ENCODE results near the gene ALK.

ALK gene

GRCh38 chr2:29450596-29451222, 470.7 kb downstream of the ALK start:
- H4K20me1 ChIP-seq (ENCODE audit: insufficient read depth, low read length), result no peaks in the 10 kb centered on the region
- no peaks in the 10 kb centered on the region for H3K4me1 ChIP-seq (ENCODE audit: low read length)
- H2AFZ ChIP-seq (ENCODE audit: low read depth, low read length), result no peak overlapping the region
- no peak overlapping the region for H3K9ac ChIP-seq (ENCODE audit: low read length)
- no peak for TF ChIP-seq EZH2phosphoT487 (IDR thresholded peaks at IDR 0.05; ENCODE audit: low read depth)
- TF ChIP-seq, protein P1, sequence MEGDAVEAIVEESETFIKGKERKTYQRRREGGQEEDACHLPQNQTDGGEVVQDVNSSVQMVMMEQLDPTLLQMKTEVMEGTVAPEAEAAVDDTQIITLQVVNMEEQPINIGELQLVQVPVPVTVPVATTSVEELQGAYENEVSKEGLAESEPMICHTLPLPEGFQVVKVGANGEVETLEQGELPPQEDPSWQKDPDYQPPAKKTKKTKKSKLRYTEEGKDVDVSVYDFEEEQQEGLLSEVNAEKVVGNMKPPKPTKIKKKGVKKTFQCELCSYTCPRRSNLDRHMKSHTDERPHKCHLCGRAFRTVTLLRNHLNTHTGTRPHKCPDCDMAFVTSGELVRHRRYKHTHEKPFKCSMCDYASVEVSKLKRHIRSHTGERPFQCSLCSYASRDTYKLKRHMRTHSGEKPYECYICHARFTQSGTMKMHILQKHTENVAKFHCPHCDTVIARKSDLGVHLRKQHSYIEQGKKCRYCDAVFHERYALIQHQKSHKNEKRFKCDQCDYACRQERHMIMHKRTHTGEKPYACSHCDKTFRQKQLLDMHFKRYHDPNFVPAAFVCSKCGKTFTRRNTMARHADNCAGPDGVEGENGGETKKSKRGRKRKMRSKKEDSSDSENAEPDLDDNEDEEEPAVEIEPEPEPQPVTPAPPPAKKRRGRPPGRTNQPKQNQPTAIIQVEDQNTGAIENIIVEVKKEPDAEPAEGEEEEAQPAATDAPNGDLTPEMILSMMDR (IDR thresholded peaks at IDR 0.05; ENCODE audit: low read depth, low read length), result no peak
- no peak overlapping the region for H3K4me2 ChIP-seq (ENCODE audit: low read length)
- H3K36me3 ChIP-seq (replicated peaks; ENCODE audit: low read depth, low read length), result no peaks in the 10 kb centered on the region
- no peak overlapping the region for H3K27ac ChIP-seq (ENCODE audit: low read length)
- H3K79me2 ChIP-seq (ENCODE audit: low read length), result no peaks in the 10 kb centered on the region
- H3K27me3 ChIP-seq (ENCODE audit: low read depth, low read length), result peaks cover 16% of the 10 kb centered on the region
- H3K9me3 ChIP-seq (ENCODE audit: insufficient read depth, low read length), result no peaks in the 10 kb centered on the region
- no peak overlapping the region for H3K4me3 ChIP-seq (ENCODE audit: low read length)

DNA sequence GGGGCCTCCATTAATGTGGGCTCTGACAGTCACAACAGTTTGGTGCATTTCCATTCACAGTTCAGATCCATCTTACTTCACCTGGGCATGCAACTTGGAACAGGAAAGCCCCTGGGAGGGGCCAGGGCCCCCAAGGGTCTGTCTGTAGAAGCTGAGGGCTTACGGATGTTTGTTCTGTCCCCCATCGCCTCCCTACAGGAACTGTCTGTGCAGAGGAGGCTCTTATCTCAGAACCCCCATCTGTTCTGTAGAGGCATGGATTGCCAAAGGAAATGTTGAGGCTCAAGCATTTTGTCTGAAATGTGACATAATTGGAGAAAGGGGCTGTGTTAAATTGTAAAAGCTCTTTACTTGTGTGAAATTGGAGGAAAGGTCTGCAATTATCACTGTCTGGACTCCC, 471.9 kb downstream of the ALK start:
- Histone ChIP-seq H3K9me3 (ENCODE audit: insufficient read depth, low read length) (no peaks in the 10 kb centered on the region), H3K27ac (ENCODE audit: low read length) (no peak overlapping the region), H3K36me3 (replicated peaks; ENCODE audit: low read depth, low read length) (no peaks in the 10 kb centered on the region)

DNA sequence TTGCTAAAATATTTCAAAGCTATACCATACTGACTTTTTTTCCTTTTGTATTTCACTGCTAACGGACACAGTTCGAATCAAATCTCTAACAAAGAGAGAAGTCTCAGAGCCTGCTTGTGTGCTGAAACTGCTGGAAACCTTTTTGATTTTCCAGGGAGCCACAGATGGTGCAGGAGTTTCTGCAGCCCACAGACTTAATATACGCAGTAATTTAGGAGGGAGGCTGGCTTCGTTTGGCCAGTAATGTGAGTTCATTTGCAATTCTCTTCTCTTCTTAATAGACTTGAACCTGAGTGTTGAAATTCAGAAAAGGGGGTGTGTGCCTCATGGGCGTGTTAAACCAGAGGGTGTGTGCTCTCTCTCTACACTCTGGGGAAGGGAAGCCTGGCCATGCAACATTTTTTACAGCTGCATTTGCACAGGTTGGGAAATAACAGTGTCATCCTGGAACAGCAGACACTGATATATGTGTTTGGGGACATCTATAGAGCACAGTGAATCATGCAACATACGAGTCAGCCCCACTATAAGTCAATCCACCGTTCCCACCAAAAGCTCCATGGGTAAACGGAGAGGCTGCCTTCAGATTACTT, 473.2 kb downstream of the ALK start:
- H3K27me3 ChIP-seq (ENCODE audit: low read depth, low read length), result peaks cover 7% of the 10 kb centered on the region; the same call in 1 of the 2 replicates
- no peaks in the 10 kb centered on the region for H3K36me3 ChIP-seq (replicated peaks; ENCODE audit: low read depth, low read length)
- TF ChIP-seq EZH2phosphoT487 (IDR thresholded peaks at IDR 0.05; ENCODE audit: low read depth), result no peak
- TF ChIP-seq, protein P1 (IDR thresholded peaks at IDR 0.05; ENCODE audit: low read depth, low read length), result no peak
- H3K9me3 ChIP-seq (ENCODE audit: insufficient read depth, low read length), result no peaks in the 10 kb centered on the region
- H3K9ac ChIP-seq (ENCODE audit: low read length), result no peak overlapping the region
- H2AFZ ChIP-seq (ENCODE audit: low read depth, low read length), result no peak overlapping the region
- no peak overlapping the region for H3K4me3 ChIP-seq (ENCODE audit: low read length)
- H3K4me1 ChIP-seq (ENCODE audit: low read length), result no peaks in the 10 kb centered on the region
- no peaks in the 10 kb centered on the region for H4K20me1 ChIP-seq (ENCODE audit: insufficient read depth, low read length)
- no peak overlapping the region for H3K4me2 ChIP-seq (ENCODE audit: low read length)
- no peaks in the 10 kb centered on the region for H3K79me2 ChIP-seq (ENCODE audit: low read length)
- no peak overlapping the region for H3K27ac ChIP-seq (ENCODE audit: low read length)

More for the DNA sequence above, 471.9 kb downstream of the ALK start:
- TF ChIP-seq EZH2phosphoT487 (IDR thresholded peaks at IDR 0.05; ENCODE audit: low read depth), result no peak
- TF ChIP-seq, protein P1 (IDR thresholded peaks at IDR 0.05; ENCODE audit: low read depth, low read length), result no peak
- no peaks in the 10 kb centered on the region for H3K79me2 ChIP-seq (ENCODE audit: low read length)
- no peak overlapping the region for H3K4me2 ChIP-seq (ENCODE audit: low read length)
- no peak overlapping the region for H3K4me3 ChIP-seq (ENCODE audit: low read length)
- H3K27me3 ChIP-seq (ENCODE audit: low read depth, low read length), result peaks cover 7% of the 10 kb centered on the region; the same call in 1 of the 2 replicates
- H3K9ac ChIP-seq (ENCODE audit: low read length), result no peak overlapping the region
- no peaks in the 10 kb centered on the region for H4K20me1 ChIP-seq (ENCODE audit: insufficient read depth, low read length)
- H3K4me1 ChIP-seq (ENCODE audit: low read length), result no peaks in the 10 kb centered on the region
- no peak overlapping the region for H2AFZ ChIP-seq (ENCODE audit: low read depth, low read length)

GRCh38 chr2:29447513-29447912, 473.9 kb downstream of the ALK start:
- Histone ChIP-seq H4K20me1 (ENCODE audit: insufficient read depth, low read length) (no peaks in the 10 kb centered on the region), H3K9me3 (ENCODE audit: insufficient read depth, low read length) (no peaks in the 10 kb centered on the region)
- TF ChIP-seq, protein P1 (IDR thresholded peaks at IDR 0.05; ENCODE audit: low read depth, low read length), result no peak
- no peak for TF ChIP-seq EZH2phosphoT487 (IDR thresholded peaks at IDR 0.05; ENCODE audit: low read depth)

More at GRCh38 chr2:29447513-29447912, 473.9 kb downstream of the ALK start:
- no peaks in the 10 kb centered on the region for H3K36me3 ChIP-seq (replicated peaks; ENCODE audit: low read depth, low read length)
- no peak overlapping the region for H3K9ac ChIP-seq (ENCODE audit: low read length)
- peaks cover 7% of the 10 kb centered on the region; the same call in 1 of the 2 replicates for H3K27me3 ChIP-seq (ENCODE audit: low read depth, low read length)
- no peak overlapping the region for H3K4me3 ChIP-seq (ENCODE audit: low read length)
- no peak overlapping the region for H3K27ac ChIP-seq (ENCODE audit: low read length)
- H3K79me2 ChIP-seq (ENCODE audit: low read length), result no peaks in the 10 kb centered on the region
- no peaks in the 10 kb centered on the region for H3K4me1 ChIP-seq (ENCODE audit: low read length)
- no peak overlapping the region for H2AFZ ChIP-seq (ENCODE audit: low read depth, low read length)
- no peak overlapping the region for H3K4me2 ChIP-seq (ENCODE audit: low read length)
